Gastrocnemius medialis (tissue), 4 donors: ENCODE data around the gene ARHGEF17.

Experiments used
- POLR2A ChIP-seq, 2 donors: fragments of 450-650 bp; IDR thresholded peaks; one replicate each; pipeline ENCODE4 v1.6.1; 2017; ENCODE audit warnings: antibody characterized with exemption in 2 of 2, mild to moderate bottlenecking in 2 of 2, moderate library complexity in 2 of 2
- TF ChIP-seq, protein P1 (sequence below), 5 experiments: fragments of 450-650 bp in 3 of 5; fragments of 200-600 bp in 2 of 5; sonication (generic) in 2 of 5; IDR thresholded peaks in 4 of 5; conservative IDR thresholded peaks in 1 of 5; 1 replicate in 4 of 5; 2 replicates in 1 of 5; pipeline ENCODE4 v1.5.1; 2016 to 2019; ENCODE audit warnings: antibody characterized with exemption in 5 of 5, mild to moderate bottlenecking in 3 of 5, moderate library complexity in 3 of 5

DNA sequence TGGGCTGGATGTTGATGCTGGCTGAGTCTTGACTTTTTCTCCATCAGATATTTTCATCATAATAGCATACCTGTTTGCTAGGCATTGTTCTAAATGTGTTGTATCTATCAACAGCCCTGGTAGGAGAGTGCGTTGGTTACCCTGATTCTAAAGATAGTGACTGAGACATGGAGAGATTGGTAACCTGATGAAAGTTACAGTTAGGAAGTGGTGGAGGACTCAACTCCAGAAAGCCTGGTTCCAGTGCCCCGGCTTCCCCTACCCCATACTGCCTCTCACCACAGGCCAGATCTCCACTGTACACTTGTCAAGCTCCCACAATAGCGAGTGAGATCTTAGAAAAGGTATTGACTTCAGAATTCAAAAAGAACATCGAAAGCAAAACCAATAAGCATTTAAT lies 45.3 kb downstream of the ARHGEF17 start:
- TF ChIP-seq POLR2A (IDR thresholded peaks at IDR 0.05) = no peak
- TF ChIP-seq, protein P1, sequence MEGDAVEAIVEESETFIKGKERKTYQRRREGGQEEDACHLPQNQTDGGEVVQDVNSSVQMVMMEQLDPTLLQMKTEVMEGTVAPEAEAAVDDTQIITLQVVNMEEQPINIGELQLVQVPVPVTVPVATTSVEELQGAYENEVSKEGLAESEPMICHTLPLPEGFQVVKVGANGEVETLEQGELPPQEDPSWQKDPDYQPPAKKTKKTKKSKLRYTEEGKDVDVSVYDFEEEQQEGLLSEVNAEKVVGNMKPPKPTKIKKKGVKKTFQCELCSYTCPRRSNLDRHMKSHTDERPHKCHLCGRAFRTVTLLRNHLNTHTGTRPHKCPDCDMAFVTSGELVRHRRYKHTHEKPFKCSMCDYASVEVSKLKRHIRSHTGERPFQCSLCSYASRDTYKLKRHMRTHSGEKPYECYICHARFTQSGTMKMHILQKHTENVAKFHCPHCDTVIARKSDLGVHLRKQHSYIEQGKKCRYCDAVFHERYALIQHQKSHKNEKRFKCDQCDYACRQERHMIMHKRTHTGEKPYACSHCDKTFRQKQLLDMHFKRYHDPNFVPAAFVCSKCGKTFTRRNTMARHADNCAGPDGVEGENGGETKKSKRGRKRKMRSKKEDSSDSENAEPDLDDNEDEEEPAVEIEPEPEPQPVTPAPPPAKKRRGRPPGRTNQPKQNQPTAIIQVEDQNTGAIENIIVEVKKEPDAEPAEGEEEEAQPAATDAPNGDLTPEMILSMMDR (IDR thresholded peaks at IDR 0.05 in 4 of 5, conservative IDR thresholded peaks at IDR 0.05 in 1 of 5) = no peak
